G401 (cell line): ENCODE measurements around the gene ATP10B. TPM values are rescaled to one million over a fixed set of nuclear protein-coding genes. Genes with fewer than 3 reads are reported as not detected.
"Not testable (repeated sequence)": the region's sequence is repeated elsewhere in the genome, so short reads cannot be mapped to it uniquely, and the experiment has no call there.

Source experiments
- DNase-seq: peaks from one replicate; pipeline ENCODE4 v3.0.0-alpha.2; 2015; ENCODE audit warnings: low spot score
- in situ Hi-C: cut with HindIII; loops from 2 replicates; pipeline ENCODE4 v1.10.0; 2016; ENCODE audit warnings: low sequenced_read_pairs, mixed read lengths
- total RNA-seq: library from RNA; depleted of rRNA; stranded (reverse); fragments of >200 nt; shearing (Covaris generic); gene quantifications from 2 replicates; pipeline ENCODE4 v1.2.3, GENCODE V29; 2014; rRNA removed

Gene ATP10B, protein sequence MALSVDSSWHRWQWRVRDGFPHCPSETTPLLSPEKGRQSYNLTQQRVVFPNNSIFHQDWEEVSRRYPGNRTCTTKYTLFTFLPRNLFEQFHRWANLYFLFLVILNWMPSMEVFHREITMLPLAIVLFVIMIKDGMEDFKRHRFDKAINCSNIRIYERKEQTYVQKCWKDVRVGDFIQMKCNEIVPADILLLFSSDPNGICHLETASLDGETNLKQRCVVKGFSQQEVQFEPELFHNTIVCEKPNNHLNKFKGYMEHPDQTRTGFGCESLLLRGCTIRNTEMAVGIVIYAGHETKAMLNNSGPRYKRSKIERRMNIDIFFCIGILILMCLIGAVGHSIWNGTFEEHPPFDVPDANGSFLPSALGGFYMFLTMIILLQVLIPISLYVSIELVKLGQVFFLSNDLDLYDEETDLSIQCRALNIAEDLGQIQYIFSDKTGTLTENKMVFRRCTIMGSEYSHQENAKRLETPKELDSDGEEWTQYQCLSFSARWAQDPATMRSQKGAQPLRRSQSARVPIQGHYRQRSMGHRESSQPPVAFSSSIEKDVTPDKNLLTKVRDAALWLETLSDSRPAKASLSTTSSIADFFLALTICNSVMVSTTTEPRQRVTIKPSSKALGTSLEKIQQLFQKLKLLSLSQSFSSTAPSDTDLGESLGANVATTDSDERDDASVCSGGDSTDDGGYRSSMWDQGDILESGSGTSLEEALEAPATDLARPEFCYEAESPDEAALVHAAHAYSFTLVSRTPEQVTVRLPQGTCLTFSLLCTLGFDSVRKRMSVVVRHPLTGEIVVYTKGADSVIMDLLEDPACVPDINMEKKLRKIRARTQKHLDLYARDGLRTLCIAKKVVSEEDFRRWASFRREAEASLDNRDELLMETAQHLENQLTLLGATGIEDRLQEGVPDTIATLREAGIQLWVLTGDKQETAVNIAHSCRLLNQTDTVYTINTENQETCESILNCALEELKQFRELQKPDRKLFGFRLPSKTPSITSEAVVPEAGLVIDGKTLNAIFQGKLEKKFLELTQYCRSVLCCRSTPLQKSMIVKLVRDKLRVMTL (N-terminal part only)
- total RNA-seq, result not detected in 2 replicates

DNA sequence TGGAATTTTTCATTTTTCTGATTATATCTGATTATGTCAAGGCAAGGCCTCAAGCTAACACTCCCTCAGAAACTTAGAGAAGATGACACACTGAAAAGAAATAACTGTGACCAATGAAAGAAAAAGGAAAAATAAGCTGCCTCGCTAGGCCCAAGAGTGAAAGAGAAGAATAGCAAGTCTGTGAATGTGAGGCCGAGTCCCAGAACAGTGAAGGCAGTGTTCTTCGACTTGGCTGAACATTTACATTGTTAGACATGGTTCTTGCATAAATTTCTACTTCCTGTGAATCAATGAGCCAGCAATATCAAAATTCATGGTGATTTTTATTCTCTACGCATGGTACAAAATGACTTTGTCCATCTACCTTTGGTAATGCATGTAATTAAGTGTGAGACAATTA is at the start of gene ATP10B:
Gene ATP10B (minus strand): TSS at position 163 of the 400 bp plus-strand sequence. CDS start 164,137 bp downstream, outside the sequence.
- in situ Hi-C loops, result no loop called here

GRCh38 chr5:160901656-160902055 is 49.6 kb upstream of the ATP10B start:
- no peak for DNase-seq
- in situ Hi-C loops, result no loop called here

More for the DNA sequence above, at the start of gene ATP10B:
- peak; percentile 16 for DNase-seq

DNA sequence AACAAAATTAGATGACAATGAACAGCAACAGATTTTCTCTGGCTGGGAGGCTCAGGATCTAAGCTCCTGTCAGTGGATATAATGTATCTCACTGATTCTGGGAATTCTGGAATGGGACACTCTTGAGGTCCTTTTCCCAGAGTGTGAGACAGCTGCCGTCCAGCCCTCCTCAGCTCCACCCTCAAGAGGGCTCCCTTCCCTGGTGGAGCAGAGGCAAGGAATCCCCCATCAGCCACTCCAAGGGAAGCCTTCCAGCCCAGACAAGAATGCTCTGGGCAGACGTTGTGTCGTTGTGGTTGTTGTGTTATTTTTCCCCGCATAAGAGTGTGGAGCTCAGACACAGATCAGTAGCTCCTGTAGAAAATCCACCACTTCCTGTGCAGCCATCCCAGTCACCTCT is 47.7 kb upstream of the ATP10B start:
- no peak for DNase-seq
- in situ Hi-C loops, result no loop called here

- DNase-seq, in situ Hi-C loops: not testable (repeated sequence)
These were observed 41.4 kb upstream of the ATP10B start for GRCh38 chr5:160893180-160893964.

DNA sequence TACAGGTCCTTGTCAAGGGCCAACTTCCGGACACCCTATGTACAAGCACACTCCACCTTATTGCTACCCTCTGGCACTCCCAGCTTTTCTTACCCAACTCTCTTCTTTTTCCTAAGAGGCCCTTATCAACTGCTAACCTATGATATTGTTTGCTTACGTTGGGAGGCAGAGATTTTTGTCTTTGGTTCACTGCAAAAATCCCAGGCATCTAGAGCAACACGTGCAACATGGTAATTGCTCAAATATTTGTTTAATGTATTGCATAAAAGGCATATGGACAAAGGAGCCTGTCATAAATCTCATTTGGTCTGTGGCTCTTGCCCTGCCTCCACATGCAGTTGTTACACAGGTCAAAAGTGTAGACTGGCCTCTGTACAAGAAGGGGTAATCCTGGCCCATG is 35.8 kb upstream of the ATP10B start:
- no peak for DNase-seq
- in situ Hi-C loops, result no loop called here

DNA sequence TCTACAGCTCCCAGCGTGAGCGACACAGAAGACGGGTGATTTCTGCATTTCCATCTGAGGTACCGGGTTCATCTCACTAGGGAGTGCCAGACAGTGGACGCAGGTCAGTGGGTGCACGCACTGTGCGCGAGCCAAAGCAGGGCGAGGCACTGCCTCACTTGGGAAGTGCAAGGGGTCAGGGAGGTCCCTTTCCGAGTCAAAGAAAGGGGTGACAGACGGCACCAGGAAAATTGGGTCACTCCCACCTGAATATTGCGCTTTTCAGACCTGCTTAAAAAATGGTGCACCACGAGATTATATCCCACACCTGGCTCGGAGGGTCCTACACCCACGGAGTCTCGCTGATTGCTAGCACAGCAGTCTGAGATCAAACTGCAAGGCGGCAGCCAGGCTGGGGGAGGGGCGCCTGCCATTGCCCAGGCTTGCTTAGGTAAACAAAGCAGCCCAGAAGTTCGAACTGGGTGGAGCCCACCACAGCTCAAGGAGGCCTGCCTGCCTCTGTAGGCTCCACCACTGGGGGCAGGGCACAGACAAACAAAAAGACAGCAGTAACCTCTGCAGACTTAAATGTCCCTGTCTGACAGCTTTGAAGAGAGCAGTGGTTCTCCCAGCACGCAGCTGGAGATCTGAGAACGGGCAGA is 21.7 kb upstream of the ATP10B start:
- DNase-seq, in situ Hi-C loops: not testable (repeated sequence)

DNA sequence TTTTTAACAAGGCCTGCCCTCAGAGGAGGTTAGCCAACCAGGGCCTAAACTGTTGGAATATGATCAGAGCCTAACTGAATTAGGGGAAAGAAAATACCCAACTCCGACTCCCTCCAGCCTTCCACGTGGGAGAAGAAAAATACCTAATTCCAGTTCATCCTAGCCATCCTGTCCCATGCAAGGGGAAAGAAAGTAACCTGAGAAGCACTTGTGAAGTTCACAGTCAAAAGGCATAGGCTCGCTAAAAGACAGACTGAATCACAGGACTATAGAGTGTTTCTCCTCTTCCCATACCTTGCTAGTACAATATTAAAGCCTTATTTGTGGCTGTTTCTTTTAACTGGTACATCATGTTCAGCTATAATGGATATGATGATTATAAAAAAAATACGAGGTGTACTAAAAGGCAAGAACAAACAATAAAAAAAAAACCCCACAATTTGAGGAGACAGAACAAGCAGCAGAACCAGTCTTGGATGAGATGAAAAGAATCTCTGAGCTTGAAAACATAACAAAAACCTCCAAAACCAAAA is 18.0 kb upstream of the ATP10B start:
- no peak for DNase-seq
- in situ Hi-C loops, result no loop called here

DNA sequence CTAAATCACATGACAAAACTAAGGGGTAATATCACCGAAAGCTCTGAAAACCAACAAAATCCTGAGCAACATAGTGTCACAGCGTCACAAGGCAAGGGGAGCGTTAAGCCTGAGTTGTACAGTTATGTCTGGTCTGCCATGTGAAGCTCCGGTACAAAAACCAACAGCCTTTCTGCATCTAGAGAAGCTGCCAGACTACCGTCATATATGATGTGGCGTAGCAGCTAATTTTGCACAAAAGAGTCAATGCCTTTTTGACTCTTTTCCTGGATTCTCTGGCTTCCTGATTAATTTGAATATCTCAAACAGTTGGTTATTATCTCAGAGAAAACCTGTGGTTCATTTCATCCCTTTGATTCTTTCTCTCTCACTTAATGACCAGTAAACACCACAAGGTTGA is 16.0 kb upstream of the ATP10B start:
- no peak for DNase-seq
- in situ Hi-C loops, result no loop called here

GRCh38 chr5:160851451-160851850 is 560 bp downstream of the ATP10B start:
- DNase-seq, result no peak
- in situ Hi-C loops, result no loop called here

GRCh38 chr5:160850421-160850820 is 1.6 kb downstream of the ATP10B start:
- in situ Hi-C loops, result no loop called here
- DNase-seq, result no peak

- in situ Hi-C loops, result no loop called here
- DNase-seq, result no peak
These were observed 4.4 kb downstream of the ATP10B start for GRCh38 chr5:160847526-160848085.

GRCh38 chr5:160846642-160847041 is 5.4 kb downstream of the ATP10B start:
- in situ Hi-C loops, result no loop called here
- DNase-seq, result no peak

- no peak for DNase-seq
- in situ Hi-C loops, result no loop called here
These were observed 7.8 kb downstream of the ATP10B start for GRCh38 chr5:160844177-160844576.

DNA sequence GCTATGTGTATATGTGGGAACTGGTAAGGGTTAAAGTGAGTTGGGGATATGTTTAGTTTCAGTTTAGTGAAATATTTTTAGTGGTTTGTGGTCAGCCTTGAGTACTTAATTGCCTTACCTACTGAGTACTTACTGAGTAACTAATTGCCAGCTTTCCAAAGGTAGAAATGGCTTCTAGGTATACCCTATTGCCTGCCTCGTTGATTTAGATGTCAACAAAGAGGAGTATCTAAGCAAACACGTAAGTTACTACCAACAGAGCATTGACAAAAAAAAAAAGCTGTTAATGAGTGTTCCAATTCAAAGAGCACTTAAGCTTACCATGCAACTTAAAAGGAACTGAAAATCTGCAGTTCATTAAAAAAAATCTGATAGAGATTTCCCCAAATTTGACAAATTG is 8.8 kb downstream of the ATP10B start:
- in situ Hi-C loops, result no loop called here
- DNase-seq, result no peak

DNA sequence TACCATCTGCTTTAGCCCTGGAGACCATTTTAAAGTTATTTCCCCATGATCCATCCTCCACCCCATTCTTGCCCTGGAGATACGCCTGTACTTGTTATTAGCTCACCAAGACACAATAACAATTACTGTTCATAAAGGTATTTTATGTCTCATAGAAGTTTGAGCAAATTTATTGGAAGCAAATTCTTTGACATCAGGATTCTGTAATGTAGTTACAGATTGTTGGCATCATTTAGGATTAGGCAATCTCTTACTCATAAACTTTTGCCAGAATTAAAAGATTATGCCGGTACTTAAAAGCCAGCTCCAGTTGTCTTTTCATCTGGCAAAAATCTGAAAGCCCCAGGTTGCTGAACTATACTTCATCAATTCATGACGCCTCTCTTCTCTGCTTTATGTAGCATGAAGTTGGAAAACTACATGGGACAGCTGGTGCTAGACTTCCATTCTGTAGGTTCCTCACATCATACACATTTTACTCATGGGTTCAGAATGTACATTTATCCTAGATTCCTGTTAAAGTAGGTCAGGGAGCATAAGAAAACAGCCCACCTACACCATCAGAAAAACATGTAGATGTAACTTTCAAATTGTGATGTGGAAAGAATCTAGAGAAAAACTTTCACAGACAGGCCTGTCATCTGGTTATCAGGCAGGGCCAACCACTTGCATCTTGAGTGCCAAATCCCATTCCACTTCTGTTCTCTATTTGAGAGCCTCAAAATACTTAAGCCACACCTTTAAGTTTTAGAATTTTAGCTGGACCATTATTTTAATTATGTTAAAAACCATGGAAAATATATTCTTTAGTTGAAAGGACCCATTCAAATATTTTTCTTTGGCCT is 14.0 kb downstream of the ATP10B start:
- DNase-seq, result no peak
- in situ Hi-C loops, result no loop called here

- DNase-seq, result peak; percentile 22
- in situ Hi-C loops, result no loop called here
These were observed 14.8 kb downstream of the ATP10B start for GRCh38 chr5:160837211-160837610.

GRCh38 chr5:160835818-160836528 is 16.0 kb downstream of the ATP10B start:
- in situ Hi-C loops, result no loop called here
- no peak for DNase-seq
